Measurements from ENCODE around the gene DOK3. TPM values are rescaled to one million over a fixed set of nuclear protein-coding genes. Genes with fewer than 3 reads are reported as not detected.

DOK3 gene
- polyA plus RNA-seq, 1 donor from 2014 or later: 5.5 TPM

DNA sequence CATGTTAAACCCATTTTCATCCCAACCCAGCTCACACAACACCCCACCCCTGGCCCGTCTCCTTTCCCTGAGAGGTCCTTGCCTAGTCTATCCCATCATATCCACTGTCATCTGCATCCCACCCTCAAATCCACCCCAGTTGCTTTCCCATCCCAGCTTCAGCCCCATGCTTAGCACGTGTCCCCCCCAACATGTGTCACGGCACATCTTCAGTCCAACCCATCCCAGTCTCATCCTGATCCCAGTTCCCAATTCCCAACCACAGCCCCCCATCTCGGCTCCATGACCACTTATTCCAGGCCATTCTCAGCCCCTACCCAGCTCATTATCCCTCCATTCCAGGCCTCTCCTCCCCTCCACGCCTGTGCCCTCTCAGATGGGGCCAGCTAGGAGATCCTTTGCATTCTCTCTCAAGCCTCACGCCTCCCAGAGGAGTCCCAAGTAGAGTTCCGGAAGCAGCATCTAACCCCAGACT is 35.6 kb downstream of the DOK3 start:
- Histone ChIP-seq H3F3A (ENCODE audit: insufficient read depth, low read length, poor library complexity, severe bottlenecking) (peaks cover 4% of the 10 kb centered on the region), H3K9ac (ENCODE audit: low read length) (peak overlapping the region; percentile 98), H2AFZ (ENCODE audit: low read depth, low read length) (no peak overlapping the region), H3K9me3 (ENCODE audit: low read length) (no peaks in the 10 kb centered on the region), H3K27me3 (ENCODE audit: insufficient read depth, low read depth, low read length) (no peaks in the 10 kb centered on the region), H3K79me2 (replicated peaks; ENCODE audit: insufficient read depth, low read length) (peaks cover 39% of the 10 kb centered on the region), H3K4me3 (ENCODE audit: low read length) (peak overlapping the region; percentile 56), H3K36me3 (ENCODE audit: insufficient read depth, low read length) (no peaks in the 10 kb centered on the region), H4K20me1 (ENCODE audit: insufficient read depth) (peaks cover 21% of the 10 kb centered on the region), H3K9me2 (ENCODE audit: insufficient read depth, low read length) (no peaks in the 10 kb centered on the region), H3K4me2 (ENCODE audit: low read length) (no peak overlapping the region), H3K27ac (ENCODE audit: low read length) (peak overlapping the region; percentile 47)
- no peak for TF ChIP-seq TAF1 (IDR thresholded peaks at IDR 0.05; ENCODE audit: low read depth)
- TF ChIP-seq MXI1 (conservative IDR thresholded peaks at IDR 0.05; ENCODE audit: poor library complexity, severe bottlenecking): no peak
- TF ChIP-seq EZH2 (IDR thresholded peaks at IDR 0.05; ENCODE audit: borderline replicate concordance, insufficient read depth, low read length, poor library complexity, severe bottlenecking): no peak
- TF ChIP-seq, protein P1, sequence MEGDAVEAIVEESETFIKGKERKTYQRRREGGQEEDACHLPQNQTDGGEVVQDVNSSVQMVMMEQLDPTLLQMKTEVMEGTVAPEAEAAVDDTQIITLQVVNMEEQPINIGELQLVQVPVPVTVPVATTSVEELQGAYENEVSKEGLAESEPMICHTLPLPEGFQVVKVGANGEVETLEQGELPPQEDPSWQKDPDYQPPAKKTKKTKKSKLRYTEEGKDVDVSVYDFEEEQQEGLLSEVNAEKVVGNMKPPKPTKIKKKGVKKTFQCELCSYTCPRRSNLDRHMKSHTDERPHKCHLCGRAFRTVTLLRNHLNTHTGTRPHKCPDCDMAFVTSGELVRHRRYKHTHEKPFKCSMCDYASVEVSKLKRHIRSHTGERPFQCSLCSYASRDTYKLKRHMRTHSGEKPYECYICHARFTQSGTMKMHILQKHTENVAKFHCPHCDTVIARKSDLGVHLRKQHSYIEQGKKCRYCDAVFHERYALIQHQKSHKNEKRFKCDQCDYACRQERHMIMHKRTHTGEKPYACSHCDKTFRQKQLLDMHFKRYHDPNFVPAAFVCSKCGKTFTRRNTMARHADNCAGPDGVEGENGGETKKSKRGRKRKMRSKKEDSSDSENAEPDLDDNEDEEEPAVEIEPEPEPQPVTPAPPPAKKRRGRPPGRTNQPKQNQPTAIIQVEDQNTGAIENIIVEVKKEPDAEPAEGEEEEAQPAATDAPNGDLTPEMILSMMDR (IDR thresholded peaks at IDR 0.05; ENCODE audit: poor library complexity, severe bottlenecking): no peak
- no peak for TF ChIP-seq POLR2AphosphoS5 (IDR thresholded peaks at IDR 0.05)
- no peak for TF ChIP-seq SMC3 (conservative IDR thresholded peaks at IDR 0.05; ENCODE audit: poor library complexity)
- TF ChIP-seq, protein P2, sequence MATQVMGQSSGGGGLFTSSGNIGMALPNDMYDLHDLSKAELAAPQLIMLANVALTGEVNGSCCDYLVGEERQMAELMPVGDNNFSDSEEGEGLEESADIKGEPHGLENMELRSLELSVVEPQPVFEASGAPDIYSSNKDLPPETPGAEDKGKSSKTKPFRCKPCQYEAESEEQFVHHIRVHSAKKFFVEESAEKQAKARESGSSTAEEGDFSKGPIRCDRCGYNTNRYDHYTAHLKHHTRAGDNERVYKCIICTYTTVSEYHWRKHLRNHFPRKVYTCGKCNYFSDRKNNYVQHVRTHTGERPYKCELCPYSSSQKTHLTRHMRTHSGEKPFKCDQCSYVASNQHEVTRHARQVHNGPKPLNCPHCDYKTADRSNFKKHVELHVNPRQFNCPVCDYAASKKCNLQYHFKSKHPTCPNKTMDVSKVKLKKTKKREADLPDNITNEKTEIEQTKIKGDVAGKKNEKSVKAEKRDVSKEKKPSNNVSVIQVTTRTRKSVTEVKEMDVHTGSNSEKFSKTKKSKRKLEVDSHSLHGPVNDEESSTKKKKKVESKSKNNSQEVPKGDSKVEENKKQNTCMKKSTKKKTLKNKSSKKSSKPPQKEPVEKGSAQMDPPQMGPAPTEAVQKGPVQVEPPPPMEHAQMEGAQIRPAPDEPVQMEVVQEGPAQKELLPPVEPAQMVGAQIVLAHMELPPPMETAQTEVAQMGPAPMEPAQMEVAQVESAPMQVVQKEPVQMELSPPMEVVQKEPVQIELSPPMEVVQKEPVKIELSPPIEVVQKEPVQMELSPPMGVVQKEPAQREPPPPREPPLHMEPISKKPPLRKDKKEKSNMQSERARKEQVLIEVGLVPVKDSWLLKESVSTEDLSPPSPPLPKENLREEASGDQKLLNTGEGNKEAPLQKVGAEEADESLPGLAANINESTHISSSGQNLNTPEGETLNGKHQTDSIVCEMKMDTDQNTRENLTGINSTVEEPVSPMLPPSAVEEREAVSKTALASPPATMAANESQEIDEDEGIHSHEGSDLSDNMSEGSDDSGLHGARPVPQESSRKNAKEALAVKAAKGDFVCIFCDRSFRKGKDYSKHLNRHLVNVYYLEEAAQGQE (IDR thresholded peaks at IDR 0.05; ENCODE audit: borderline replicate concordance): no peak
- TF ChIP-seq RAD21 (conservative IDR thresholded peaks at IDR 0.05): no peak
- no peak for TF ChIP-seq EP300 (conservative IDR thresholded peaks at IDR 0.05; ENCODE audit: poor library complexity, severe bottlenecking)

DNA sequence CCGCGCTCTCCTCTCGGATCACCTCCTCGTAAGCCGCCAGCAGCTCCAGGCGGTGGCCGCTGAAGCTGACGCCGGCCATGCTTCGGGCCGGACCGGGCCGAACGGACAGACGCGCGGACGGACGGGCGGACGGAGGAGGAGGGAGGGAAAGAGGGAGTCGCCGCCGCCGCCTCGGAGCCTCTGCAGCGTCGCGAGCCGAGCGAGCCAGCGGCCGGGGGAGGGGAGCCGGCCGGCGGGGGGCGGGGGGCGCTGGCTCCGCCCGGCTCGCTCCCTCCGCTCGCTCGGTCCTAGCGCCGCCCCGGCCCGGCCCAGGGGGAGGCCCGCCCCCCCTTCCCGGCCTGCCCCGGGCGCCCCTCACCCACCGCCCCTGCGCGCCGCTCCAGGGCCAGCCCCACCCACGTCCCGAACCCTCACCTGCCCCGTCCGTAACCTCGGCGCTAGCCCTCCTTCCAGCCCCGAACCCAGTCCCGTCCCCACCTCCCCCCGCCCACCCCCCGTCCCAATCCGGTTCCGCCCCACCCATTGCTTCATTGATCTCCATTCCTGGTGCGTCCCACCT is 36.1 kb downstream of the DOK3 start, which contains the start of gene DBN1:
Gene DBN1, minus strand, starts transcription at position 192 of the 559 bp plus-strand sequence. Its CDS starts 113 bp downstream, at position 79.
- peak within 1 kb of the TSS; percentile 92 for H3K27ac ChIP-seq (ENCODE audit: low read length)

More for the DNA sequence above, 36.1 kb downstream of the DOK3 start, which contains the start of gene DBN1:
- Histone ChIP-seq H3K79me2 (replicated peaks; ENCODE audit: insufficient read depth, low read length) (peaks cover 44% of the 10 kb centered on the region), H3K36me3 (ENCODE audit: insufficient read depth, low read length) (no peaks in the 10 kb centered on the region), H3K4me3 (ENCODE audit: low read length) (peak within 1 kb of the TSS; percentile 98), H3K9ac (ENCODE audit: low read length) (peak within 1 kb of the TSS; percentile 98), H3K9me2 (ENCODE audit: insufficient read depth, low read length) (no peaks in the 10 kb centered on the region), H3F3A (ENCODE audit: insufficient read depth, low read length, poor library complexity, severe bottlenecking) (peaks cover 4% of the 10 kb centered on the region), H3K4me2 (ENCODE audit: low read length) (peak within 1 kb of the TSS; percentile 93), H3K9me3 (ENCODE audit: low read length) (no peaks in the 10 kb centered on the region), H2AFZ (ENCODE audit: low read depth, low read length) (no peak within 1 kb of the TSS), H4K20me1 (ENCODE audit: insufficient read depth) (peaks cover 26% of the 10 kb centered on the region), H3K27me3 (ENCODE audit: insufficient read depth, low read depth, low read length) (no peaks in the 10 kb centered on the region)
- peak; percentile 97 for TF ChIP-seq POLR2AphosphoS5 (IDR thresholded peaks at IDR 0.05)
- peak; percentile 64 for TF ChIP-seq TAF1 (IDR thresholded peaks at IDR 0.05; ENCODE audit: low read depth)
- TF ChIP-seq, protein P2 (IDR thresholded peaks at IDR 0.05; ENCODE audit: borderline replicate concordance): no peak

All from neural cell (in vitro differentiated cells).